EL (cell line): ENCODE measurements around the gene DENND6B.

Experiments used
- DNase-seq: peaks from one replicate; pipeline ENCODE4 v3.0.0-alpha.2; 2016

Gene DENND6B

GRCh38 chr22:50314081-50314454 is 12.7 kb downstream of the DENND6B start:
- DNase-seq, result no peak

- DNase-seq, result no peak
These were observed 13.2 kb downstream of the DENND6B start for GRCh38 chr22:50313600-50313999.

- no peak for DNase-seq
These were observed 13.8 kb downstream of the DENND6B start for GRCh38 chr22:50313021-50313420.

GRCh38 chr22:50312371-50312770 is 14.4 kb downstream of the DENND6B start:
- no peak for DNase-seq

- no peak for DNase-seq
These were observed 15.0 kb downstream of the DENND6B start for GRCh38 chr22:50311606-50312351.

GRCh38 chr22:50310949-50311444 is 15.8 kb downstream of the DENND6B start:
- no peak for DNase-seq

GRCh38 chr22:50310031-50310722 is 16.6 kb downstream of the DENND6B start:
- no peak for DNase-seq

- DNase-seq, result no peak
These were observed 17.2 kb downstream of the DENND6B start for GRCh38 chr22:50309601-50309991.

GRCh38 chr22:50308986-50309600 is 17.7 kb downstream of the DENND6B start:
- DNase-seq, result no peak

GRCh38 chr22:50308597-50308935 is 18.2 kb downstream of the DENND6B start:
- peak; percentile 68 for DNase-seq

- no peak for DNase-seq
These were observed 18.8 kb downstream of the DENND6B start for GRCh38 chr22:50307890-50308596.

GRCh38 chr22:50306753-50307749 is 19.8 kb downstream of the DENND6B start, which contains the start of gene PLXNB2:
PLXNB2 (minus strand) TSS chr22:50307646; CDS start chr22:50290584, 17,062 bp downstream.
- DNase-seq, result peak; percentile 80

- DNase-seq, result peak; percentile 98
These were observed 20.8 kb downstream of the DENND6B start for GRCh38 chr22:50305923-50306566.

- DNase-seq, result no peak
These were observed 21.4 kb downstream of the DENND6B start for GRCh38 chr22:50305393-50305922.

- DNase-seq, result peak; percentile 42
These were observed 22.1 kb downstream of the DENND6B start for GRCh38 chr22:50304528-50305392.

GRCh38 chr22:50303848-50304527 is 22.8 kb downstream of the DENND6B start:
- DNase-seq, result no peak

GRCh38 chr22:50303515-50303847 is 23.3 kb downstream of the DENND6B start:
- DNase-seq, result no peak

GRCh38 chr22:50302564-50302963 is 24.2 kb downstream of the DENND6B start:
- no peak for DNase-seq

GRCh38 chr22:50302041-50302541 is 24.7 kb downstream of the DENND6B start:
- DNase-seq, result peak; percentile 44
